Endothelial cell of umbilical vein (primary cell): ENCODE results near the gene EHD2. TPM values are rescaled to one million over a fixed set of nuclear protein-coding genes. Genes with fewer than 3 reads are reported as not detected.

Experiments
- BruUV-seq: library from RNA; stranded (reverse); fragments of 400-500 nt; replicated peaks from 2 replicates; lab custom pipeline; 2021; lab: Mats Ljungman, UMichigan
- CTCF ChIA-PET: fragments of 300-600, 350-600 bp; sonication (Branson Sonifier 250); formaldehyde crosslinking; loops from one replicate; lab custom pipeline; 2021; ENCODE audit warnings: antibody characterized with exemption, inconsistent platforms; lab: Charles Lee
- POLR2A ChIA-PET: fragments of 300-600, 350-600 bp; sonication (Branson Sonifier 250); formaldehyde crosslinking; loops from one replicate; lab custom pipeline; 2021; ENCODE audit warnings: antibody characterized with exemption, inconsistent platforms; lab: Charles Lee
- DNase-seq: peaks from one replicate; pipeline ENCODE4 v3.0.0-alpha.2; 2011; ENCODE audit warnings: low read depth, low spot score
- FAIRE-seq: peaks from 2 replicates; lab custom pipeline; 2011; peaks lifted over from hg19 to GRCh38; lab: Jason Lieb, UNC
- H2AFZ ChIP-seq: 2 replicates; pipeline ENCODE4 v1.6.0; 2012; ENCODE audit warnings: low read depth, low read length, control low read depth, inconsistent platforms
- H3K27ac ChIP-seq: 2 replicates; pipeline ENCODE4 v1.5.1; 2011; ENCODE audit warnings: low read depth, mild to moderate bottlenecking, control low read depth, low read length, moderate library complexity; ENCODE audit not compliant: insufficient read depth
- H3K27me3 ChIP-seq, 2 experiments: 2 replicates each; pipeline versions ENCODE4 v1.6.0 to v1.6.1; 2011; ENCODE audit warnings: low read length in 2 of 2, mixed read lengths in 1 of 2; ENCODE audit not compliant: control insufficient read depth in 2 of 2, insufficient read depth in 2 of 2
- H3K36me3 ChIP-seq, 2 experiments: 2 replicates in 1 of 2; 3 replicates in 1 of 2; pipeline ENCODE4 v1.5.1; 2011; ENCODE audit warnings: low read length in 2 of 2, mild to moderate bottlenecking in 1 of 2, moderate library complexity in 1 of 2; ENCODE audit not compliant: control insufficient read depth in 2 of 2, insufficient read depth in 2 of 2; ENCODE audit errors: extremely low read depth in 1 of 2
- H3K4me1 ChIP-seq: 3 replicates; pipeline ENCODE4 v1.5.1; 2011; ENCODE audit warnings: mild to moderate bottlenecking, low read length; ENCODE audit not compliant: control insufficient read depth, insufficient read depth; ENCODE audit errors: extremely low read depth
- H3K4me2 ChIP-seq: 2 replicates; pipeline ENCODE4 v1.6.1; 2011; ENCODE audit warnings: low read length, control low read depth, mixed read lengths; ENCODE audit not compliant: insufficient read depth
- H3K4me3 ChIP-seq, 3 experiments: fragments of 200-600 bp in 1 of 3; sonication (generic), shearing (Covaris generic) in 1 of 3; replicated peaks in 1 of 3; 2 replicates each; pipeline ENCODE4 v1.5.1; 2011 to 2016; ENCODE audit warnings: control low read depth in 3 of 3, low read length in 3 of 3, mild to moderate bottlenecking in 2 of 3, inconsistent platforms in 1 of 3, low read depth in 1 of 3, moderate library complexity in 1 of 3; ENCODE audit not compliant: insufficient read depth in 1 of 3
- H3K79me2 ChIP-seq: 2 replicates; pipeline ENCODE4 v1.6.0; 2012; ENCODE audit warnings: low read length, inconsistent platforms; ENCODE audit not compliant: control insufficient read depth, insufficient read depth
- H3K9ac ChIP-seq: replicated peaks from 2 replicates; pipeline ENCODE3; 2011; ENCODE audit warnings: low read length, control low read depth; ENCODE audit not compliant: insufficient read depth; ENCODE audit errors: extremely low read depth
- H3K9me1 ChIP-seq: replicated peaks from 3 replicates; pipeline ENCODE4 v1.6.0; 2011; ENCODE audit warnings: mild to moderate bottlenecking, low read length; ENCODE audit not compliant: control insufficient read depth, insufficient read depth; ENCODE audit errors: extremely low read depth
- H3K9me3 ChIP-seq: replicated peaks from 2 replicates; pipeline ENCODE4 v1.5.1; 2012; ENCODE audit warnings: low read length, inconsistent platforms; ENCODE audit not compliant: control insufficient read depth, insufficient read depth
- H4K20me1 ChIP-seq: replicated peaks from 2 replicates; pipeline ENCODE3; 2011; ENCODE audit warnings: mild to moderate bottlenecking, low read length; ENCODE audit not compliant: control insufficient read depth, insufficient read depth; ENCODE audit errors: extremely low read depth
- EZH2 ChIP-seq: IDR thresholded peaks from 2 replicates; pipeline ENCODE4 v1.6.1; 2012; ENCODE audit warnings: borderline replicate concordance, low read depth, mild to moderate bottlenecking, moderate library complexity, low read length, inconsistent platforms; ENCODE audit not compliant: severe bottlenecking
- FOS ChIP-seq: IDR thresholded peaks from 2 replicates; pipeline ENCODE4 v1.6.1; 2011; ENCODE audit warnings: mild to moderate bottlenecking, low read length, moderate library complexity, borderline replicate concordance; ENCODE audit not compliant: insufficient read depth
- GATA2 ChIP-seq: IDR thresholded peaks from 2 replicates; pipeline ENCODE4 v1.7.0; 2011; ENCODE audit warnings: low read depth, mild to moderate bottlenecking, moderate library complexity, mixed read lengths, low read length; ENCODE audit not compliant: insufficient read length, insufficient read depth
- JUN ChIP-seq: IDR thresholded peaks from 2 replicates; pipeline ENCODE4 v1.6.1; 2011; ENCODE audit warnings: borderline replicate concordance, low read depth; ENCODE audit not compliant: insufficient read length, insufficient read depth
- MYC ChIP-seq: IDR thresholded peaks from one replicate; pipeline ENCODE4 v1.6.1; 2011; ENCODE audit warnings: mild to moderate bottlenecking, low read depth, low read length
- POLR2A ChIP-seq: IDR thresholded peaks from 2 replicates; pipeline ENCODE4 v1.6.1; 2012; ENCODE audit warnings: low read depth, mild to moderate bottlenecking, control low read depth, low read length
- POLR2AphosphoS5 ChIP-seq: IDR thresholded peaks from 2 replicates; pipeline ENCODE4 v1.6.1; 2012; ENCODE audit warnings: low read depth, mild to moderate bottlenecking, control low read depth, low read length, moderate library complexity; ENCODE audit not compliant: insufficient read depth
- dilution Hi-C: fragments of 300-500 bp; cut with MboI; formaldehyde crosslinking; loops from one replicate; pipeline ENCODE4 v1.15.0; 2019; ENCODE audit warnings: low sequenced_read_pairs; ENCODE audit not compliant: extremely low pct_ligation_motif_present
- intact Hi-C: fragments of 100-400 bp; cut with micrococcal nuclease; formaldehyde crosslinking; loops from one replicate; pipeline ENCODE4 v1.10.0; 2022
- polyA plus RNA-seq, 4 experiments: library from polyadenylated mRNA; depleted of rRNA in 3 of 4; stranded (reverse) in 3 of 4; unstranded in 1 of 4; fragments of >200 nt; gene quantifications; 2 replicates each; pipeline versions ENCODE4 v1.2.1 to v1.2.3, GENCODE V29; 2011 to 2012; ENCODE audit warnings: missing spikeins in 1 of 4
- total RNA-seq: library from RNA; stranded (reverse); gene quantifications from 2 replicates; pipeline ENCODE4 v1.2.3, GENCODE V29; 2021
- TF ChIP-seq, protein P1 (sequence below), 2 donors: IDR thresholded peaks; 1 replicate in 1 of 2; 2 replicates in 1 of 2; pipeline ENCODE4 v1.5.1; 2011; ENCODE audit warnings: low read length in 2 of 2, mild to moderate bottlenecking in 2 of 2, moderate library complexity in 2 of 2, control low read depth in 1 of 2, inconsistent platforms in 1 of 2, low read depth in 1 of 2; ENCODE audit not compliant: insufficient read depth in 1 of 2; ENCODE audit errors: extremely low read depth in 1 of 2
- TF ChIP-seq, protein P2 (sequence below): IDR thresholded peaks from 2 replicates; pipeline ENCODE4 v1.6.1; 2011; ENCODE audit not compliant: insufficient read depth, insufficient read length

EHD2 gene
- total and polyA plus RNA-seq, 2 donors (not counting 3 experiments of a cell fraction or from before 2014, with no cell fraction given), result 110 to 220 TPM

DNA sequence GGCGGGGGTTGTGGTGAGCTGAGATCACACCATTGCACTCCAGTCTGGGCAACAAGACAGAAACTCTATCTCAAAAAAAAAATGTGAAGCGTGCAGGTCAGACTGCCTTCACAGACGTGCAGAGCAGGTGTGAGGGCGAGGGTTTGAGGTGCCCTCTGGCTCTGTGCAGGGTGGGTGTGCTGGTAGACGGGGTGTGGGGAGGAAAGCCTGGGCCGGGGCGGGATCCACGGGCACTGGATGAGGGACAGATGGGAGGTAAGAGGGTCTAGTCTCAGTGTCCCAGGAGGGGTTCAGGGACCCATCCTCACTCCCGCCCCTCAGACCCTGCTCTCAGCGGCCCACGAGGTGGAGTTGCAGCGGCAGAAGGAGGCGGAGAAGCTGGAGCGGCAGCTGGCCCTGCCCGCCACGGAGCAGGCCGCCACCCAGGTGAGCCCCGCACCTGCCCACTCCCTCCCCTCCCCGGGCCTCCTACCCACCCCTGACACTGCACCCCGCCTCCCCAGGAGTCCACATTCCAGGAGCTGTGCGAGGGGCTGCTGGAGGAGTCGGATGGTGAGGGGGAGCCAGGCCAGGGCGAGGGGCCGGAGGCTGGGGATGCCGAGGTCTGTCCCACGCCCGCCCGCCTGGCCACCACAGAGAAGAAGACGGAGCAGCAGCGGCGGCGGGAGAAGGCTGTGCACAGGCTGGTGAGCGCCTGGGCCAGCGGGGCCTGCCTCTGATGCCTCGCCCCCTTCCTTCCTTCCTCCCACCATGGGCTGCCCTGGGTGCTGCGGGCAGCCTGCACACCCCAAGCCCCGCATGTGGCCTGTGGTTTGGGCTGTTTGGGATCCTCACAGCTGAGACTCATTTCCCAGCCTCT, 41.2 kb downstream of the EHD2 start:
- POLR2A ChIA-PET, result no interaction called here

More for the DNA sequence above, 41.2 kb downstream of the EHD2 start:
- Histone ChIP-seq H3K36me3 (peaks cover 21 to 71% of the 10 kb centered on the region in 2 experiments), H3K27ac (no peak overlapping the region), H3K79me2 (peaks cover 5% of the 10 kb centered on the region), H3K9ac (no peak overlapping the region), H3K9me3 (no peaks in the 10 kb centered on the region), H4K20me1 (no peaks in the 10 kb centered on the region), H3K27me3 (no peaks in the 10 kb centered on the region), H3K4me1 (no peaks in the 10 kb centered on the region), H3K4me2 (no peak overlapping the region), H2AFZ (no peak overlapping the region), H3K4me3 (no peak overlapping the region), H3K9me1 (no peaks in the 10 kb centered on the region)
- DNase-seq, result no peak
- BruUV-seq, result no TSS peak
- no peak for TF ChIP-seq EZH2
- no peak for TF ChIP-seq POLR2A
- TF ChIP-seq GATA2, result no peak
- no peak for TF ChIP-seq POLR2AphosphoS5
- TF ChIP-seq JUN, result no peak
- TF ChIP-seq, protein P1, sequence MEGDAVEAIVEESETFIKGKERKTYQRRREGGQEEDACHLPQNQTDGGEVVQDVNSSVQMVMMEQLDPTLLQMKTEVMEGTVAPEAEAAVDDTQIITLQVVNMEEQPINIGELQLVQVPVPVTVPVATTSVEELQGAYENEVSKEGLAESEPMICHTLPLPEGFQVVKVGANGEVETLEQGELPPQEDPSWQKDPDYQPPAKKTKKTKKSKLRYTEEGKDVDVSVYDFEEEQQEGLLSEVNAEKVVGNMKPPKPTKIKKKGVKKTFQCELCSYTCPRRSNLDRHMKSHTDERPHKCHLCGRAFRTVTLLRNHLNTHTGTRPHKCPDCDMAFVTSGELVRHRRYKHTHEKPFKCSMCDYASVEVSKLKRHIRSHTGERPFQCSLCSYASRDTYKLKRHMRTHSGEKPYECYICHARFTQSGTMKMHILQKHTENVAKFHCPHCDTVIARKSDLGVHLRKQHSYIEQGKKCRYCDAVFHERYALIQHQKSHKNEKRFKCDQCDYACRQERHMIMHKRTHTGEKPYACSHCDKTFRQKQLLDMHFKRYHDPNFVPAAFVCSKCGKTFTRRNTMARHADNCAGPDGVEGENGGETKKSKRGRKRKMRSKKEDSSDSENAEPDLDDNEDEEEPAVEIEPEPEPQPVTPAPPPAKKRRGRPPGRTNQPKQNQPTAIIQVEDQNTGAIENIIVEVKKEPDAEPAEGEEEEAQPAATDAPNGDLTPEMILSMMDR (IDR thresholded peaks at IDR 0.05; ENCODE audit: extremely low read depth in 1 of 2, insufficient read depth in 1 of 2, low read depth in 1 of 2, low read length in 2 of 2), result no peak
- TF ChIP-seq, protein P2, sequence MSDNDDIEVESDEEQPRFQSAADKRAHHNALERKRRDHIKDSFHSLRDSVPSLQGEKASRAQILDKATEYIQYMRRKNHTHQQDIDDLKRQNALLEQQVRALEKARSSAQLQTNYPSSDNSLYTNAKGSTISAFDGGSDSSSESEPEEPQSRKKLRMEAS, result no peak
- TF ChIP-seq MYC, result no peak
- TF ChIP-seq FOS, result no peak
- CTCF ChIA-PET, result interaction anchor here (0.6 kb wide), 1 partner anchor 592 kb away, joined by 4 read pairs; no protein-coding TSS in a partner anchor
- intact Hi-C loops (no loop called here), dilution Hi-C loops (no loop called here)
- no peak for FAIRE-seq
